Liver (tissue), 9 donors: Measurements from ENCODE around the gene FUT9. TPM values are rescaled to one million over a fixed set of nuclear protein-coding genes. Genes with fewer than 3 reads are reported as not detected.
"Not testable (repeated sequence)": the region's sequence is repeated elsewhere in the genome, so short reads cannot be mapped to it uniquely, and the experiment has no call there.

ENCODE experiments used
- DNase-seq: peaks from one replicate; pipeline ENCODE4 v3.0.0-alpha.2; 2017; ENCODE audit warnings: low spot score
- H3K27ac ChIP-seq, 2 donors: one replicate each; pipeline ENCODE4 v1.7.0; 2013; ENCODE audit warnings: inconsistent platforms in 2 of 2, low read length in 2 of 2, control low read depth in 1 of 2, low read depth in 1 of 2, mild to moderate bottlenecking in 1 of 2
- H3K27me3 ChIP-seq, 4 donors: one replicate each; pipeline versions ENCODE4 v1.6.1 to v1.7.0; 2013; ENCODE audit warnings: low read length in 3 of 4, inconsistent platforms in 1 of 4, mild to moderate bottlenecking in 1 of 4, moderate library complexity in 1 of 4; ENCODE audit not compliant: control insufficient read depth in 4 of 4, insufficient read depth in 4 of 4
- H3K36me3 ChIP-seq, 4 donors: one replicate each; pipeline versions ENCODE4 v1.6.1 to v1.7.0; 2013; ENCODE audit warnings: low read length in 3 of 4, mild to moderate bottlenecking in 3 of 4, low read depth in 1 of 4, moderate library complexity in 1 of 4; ENCODE audit not compliant: control insufficient read depth in 4 of 4, insufficient read depth in 3 of 4
- H3K4me1 ChIP-seq, 4 donors: one replicate each; pipeline versions ENCODE4 v1.6.1 to v1.7.0; 2013; ENCODE audit warnings: low read length in 3 of 4, mild to moderate bottlenecking in 3 of 4, moderate library complexity in 1 of 4; ENCODE audit not compliant: control insufficient read depth in 4 of 4, insufficient read depth in 4 of 4
- H3K4me3 ChIP-seq, 3 donors: one replicate each; pipeline versions ENCODE4 v1.6.1 to v1.7.0; 2013; ENCODE audit warnings: low read length in 3 of 3, control low read depth in 1 of 3, low read depth in 1 of 3, mild to moderate bottlenecking in 1 of 3
- H3K9ac ChIP-seq, 2 donors: one replicate each; pipeline ENCODE4 v1.7.0; 2013; ENCODE audit warnings: low read length in 2 of 2, mild to moderate bottlenecking in 2 of 2, moderate library complexity in 2 of 2, control low read depth in 1 of 2, low read depth in 1 of 2
- H3K9me3 ChIP-seq, 4 donors: one replicate each; pipeline versions ENCODE4 v1.6.1 to v1.7.0; 2013; ENCODE audit warnings: low read length in 3 of 4; ENCODE audit not compliant: control insufficient read depth in 4 of 4
- EGR1 ChIP-seq, 2 donors: IDR thresholded peaks; 2 replicates each; pipeline ENCODE4 v1.6.1; 2016 to 2018; ENCODE audit warnings: antibody characterized with exemption in 2 of 2, low read depth in 2 of 2
- FOXA1 ChIP-seq: IDR thresholded peaks from 2 replicates; pipeline ENCODE4 v1.6.1; 2016; ENCODE audit warnings: antibody characterized with exemption
- FOXA2 ChIP-seq: IDR thresholded peaks from 2 replicates; pipeline ENCODE4 v1.6.1; 2016; ENCODE audit warnings: antibody characterized with exemption
- GABPA ChIP-seq, 2 donors: IDR thresholded peaks in 1 of 2; conservative IDR thresholded peaks in 1 of 2; 2 replicates each; pipeline ENCODE4 v1.6.1; 2016; ENCODE audit warnings: antibody characterized with exemption in 2 of 2, mild to moderate bottlenecking in 1 of 2, moderate library complexity in 1 of 2
- HNF4A ChIP-seq, 2 donors: conservative IDR thresholded peaks; 2 replicates each; pipeline ENCODE4 v1.6.1; 2016; ENCODE audit warnings: antibody characterized with exemption in 2 of 2, mild to moderate bottlenecking in 2 of 2
- HNF4G ChIP-seq: IDR thresholded peaks from 2 replicates; pipeline ENCODE4 v1.6.1; 2016; ENCODE audit warnings: antibody characterized with exemption
- JUND ChIP-seq, 2 donors: IDR thresholded peaks; 2 replicates each; pipeline ENCODE4 v1.6.1; 2016; ENCODE audit warnings: antibody characterized with exemption in 2 of 2
- NR2F2 ChIP-seq: IDR thresholded peaks from 2 replicates; pipeline ENCODE4 v1.6.1; 2016; ENCODE audit warnings: antibody characterized with exemption
- RAD21 ChIP-seq, 2 donors: IDR thresholded peaks; 2 replicates each; pipeline ENCODE4 v1.6.1; 2016; ENCODE audit warnings: antibody characterized with exemption in 2 of 2, mild to moderate bottlenecking in 2 of 2
- RXRA ChIP-seq, 2 donors: IDR thresholded peaks; 2 replicates each; pipeline ENCODE4 v1.6.1; 2017 to 2018; ENCODE audit warnings: antibody characterized with exemption in 2 of 2, mild to moderate bottlenecking in 1 of 2
- SP1 ChIP-seq: IDR thresholded peaks from 2 replicates; pipeline ENCODE4 v1.6.1; 2018; ENCODE audit warnings: antibody characterized with exemption, mild to moderate bottlenecking
- TAF1 ChIP-seq: conservative IDR thresholded peaks from 2 replicates; pipeline ENCODE4 v1.6.1; 2016; ENCODE audit warnings: antibody characterized with exemption, mild to moderate bottlenecking
- YY1 ChIP-seq: IDR thresholded peaks from 2 replicates; pipeline ENCODE4 v1.6.1; 2016; ENCODE audit warnings: antibody characterized with exemption, mild to moderate bottlenecking
- WGBS: extraction: QIAGEN DNeasy Blood & Tissue Kit; methylation state at CpG from one replicate; pipeline ENCODE4 v1.1.7; 2013; 5-methylcytosine and 5-hydroxymethylcytosine counted together
- polyA plus RNA-seq, 2 donors: library from polyadenylated mRNA; stranded (reverse) in 1 of 2; unstranded in 1 of 2; fragments of 200-250 nt in 1 of 2; fragments of >200 nt in 1 of 2; fragmentation: Nextera tagmentation in 1 of 2; extraction: Ambion mirVana in 1 of 2; gene quantifications; one replicate each; pipeline versions ENCODE4 v1.2.1 to v1.2.3, GENCODE V29; 2013 to 2015
- total RNA-seq, 2 donors: library from RNA; depleted of rRNA; stranded (reverse); fragments of >200 nt; gene quantifications; one replicate each; pipeline ENCODE4 v1.2.3, GENCODE V29; 2014
- TF ChIP-seq, protein P1 (sequence below): IDR thresholded peaks from 2 replicates; pipeline ENCODE4 v1.6.1; 2016; ENCODE audit warnings: antibody characterized with exemption
- TF ChIP-seq, protein P2 (sequence below): IDR thresholded peaks from 2 replicates; pipeline ENCODE4 v1.6.1; 2016; ENCODE audit warnings: antibody characterized with exemption, mild to moderate bottlenecking
- TF ChIP-seq, protein P3 (sequence below): fragments of 150-350 bp; IDR thresholded peaks from 2 replicates; pipeline ENCODE4 v1.5.1; 2017; ENCODE audit warnings: improper control_type of control experiment, low read depth, low read length; ENCODE audit not compliant: missing input control
- donor health status: healthy.
- donor health status: healthy.
- donor health status: healthy.
- donor health status: healthy.
- donor health status: healthy.

FUT9 gene
- total and polyA plus RNA-seq, 4 donors = not detected

DNA sequence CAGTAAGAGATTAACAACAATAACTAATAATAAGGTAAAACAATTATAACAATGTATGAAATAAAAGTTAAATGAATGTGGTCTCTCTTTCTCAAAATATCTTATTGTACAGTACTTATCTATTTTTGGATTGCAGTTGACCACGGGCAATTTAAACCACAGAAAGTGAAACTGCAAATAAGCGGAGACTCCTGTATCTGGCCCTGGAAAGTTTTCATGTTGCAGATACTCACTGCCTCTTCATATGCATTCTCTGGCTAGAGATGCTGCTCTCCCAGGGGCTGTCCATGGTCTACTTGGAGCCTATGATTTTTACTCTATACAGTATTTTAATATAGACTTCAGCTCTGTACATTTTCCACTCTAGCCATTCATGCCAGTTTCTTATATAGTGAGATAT lies 230.8 kb downstream of the FUT9 start (continued):
- TF ChIP-seq RAD21 (IDR thresholded peaks at IDR 0.05) (no peak), FOXA2 (no peak)

DNA sequence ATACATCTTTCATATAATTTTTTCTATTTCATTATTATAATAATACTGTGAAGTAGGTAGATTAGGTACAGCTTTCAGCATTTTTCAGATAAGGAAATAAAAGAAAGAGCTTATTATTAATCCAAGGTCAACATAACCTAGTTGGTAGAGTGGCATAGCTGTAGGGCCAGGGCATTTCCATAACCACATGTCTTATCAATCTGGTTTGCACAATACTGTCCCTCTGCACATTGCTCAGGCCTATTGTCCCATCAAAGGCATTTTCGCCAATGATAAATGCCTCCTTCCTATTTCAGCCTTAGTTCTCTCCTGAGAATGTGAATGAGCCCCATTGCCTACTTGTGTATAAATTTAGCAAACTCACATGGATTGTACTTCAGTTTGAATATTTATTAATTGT lies 234.0 kb downstream of the FUT9 start:
- no peaks in the 10 kb centered on the region for H3K36me3 ChIP-seq
- no peak overlapping the region for H3K9ac ChIP-seq
- TF ChIP-seq, protein P1, sequence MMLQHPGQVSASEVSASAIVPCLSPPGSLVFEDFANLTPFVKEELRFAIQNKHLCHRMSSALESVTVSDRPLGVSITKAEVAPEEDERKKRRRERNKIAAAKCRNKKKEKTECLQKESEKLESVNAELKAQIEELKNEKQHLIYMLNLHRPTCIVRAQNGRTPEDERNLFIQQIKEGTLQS = no peak
- TF ChIP-seq HNF4G (no peak), JUND (IDR thresholded peaks at IDR 0.05) (no peak), HNF4A (conservative IDR thresholded peaks at IDR 0.05) (no peak), YY1 (no peak), FOXA2 (no peak), RXRA (IDR thresholded peaks at IDR 0.05) (no peak), RAD21 (IDR thresholded peaks at IDR 0.05) (no peak), SP1 (no peak), TAF1 (no peak)
- TF ChIP-seq, protein P2, sequence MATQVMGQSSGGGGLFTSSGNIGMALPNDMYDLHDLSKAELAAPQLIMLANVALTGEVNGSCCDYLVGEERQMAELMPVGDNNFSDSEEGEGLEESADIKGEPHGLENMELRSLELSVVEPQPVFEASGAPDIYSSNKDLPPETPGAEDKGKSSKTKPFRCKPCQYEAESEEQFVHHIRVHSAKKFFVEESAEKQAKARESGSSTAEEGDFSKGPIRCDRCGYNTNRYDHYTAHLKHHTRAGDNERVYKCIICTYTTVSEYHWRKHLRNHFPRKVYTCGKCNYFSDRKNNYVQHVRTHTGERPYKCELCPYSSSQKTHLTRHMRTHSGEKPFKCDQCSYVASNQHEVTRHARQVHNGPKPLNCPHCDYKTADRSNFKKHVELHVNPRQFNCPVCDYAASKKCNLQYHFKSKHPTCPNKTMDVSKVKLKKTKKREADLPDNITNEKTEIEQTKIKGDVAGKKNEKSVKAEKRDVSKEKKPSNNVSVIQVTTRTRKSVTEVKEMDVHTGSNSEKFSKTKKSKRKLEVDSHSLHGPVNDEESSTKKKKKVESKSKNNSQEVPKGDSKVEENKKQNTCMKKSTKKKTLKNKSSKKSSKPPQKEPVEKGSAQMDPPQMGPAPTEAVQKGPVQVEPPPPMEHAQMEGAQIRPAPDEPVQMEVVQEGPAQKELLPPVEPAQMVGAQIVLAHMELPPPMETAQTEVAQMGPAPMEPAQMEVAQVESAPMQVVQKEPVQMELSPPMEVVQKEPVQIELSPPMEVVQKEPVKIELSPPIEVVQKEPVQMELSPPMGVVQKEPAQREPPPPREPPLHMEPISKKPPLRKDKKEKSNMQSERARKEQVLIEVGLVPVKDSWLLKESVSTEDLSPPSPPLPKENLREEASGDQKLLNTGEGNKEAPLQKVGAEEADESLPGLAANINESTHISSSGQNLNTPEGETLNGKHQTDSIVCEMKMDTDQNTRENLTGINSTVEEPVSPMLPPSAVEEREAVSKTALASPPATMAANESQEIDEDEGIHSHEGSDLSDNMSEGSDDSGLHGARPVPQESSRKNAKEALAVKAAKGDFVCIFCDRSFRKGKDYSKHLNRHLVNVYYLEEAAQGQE = no peak
- TF ChIP-seq, protein P3, sequence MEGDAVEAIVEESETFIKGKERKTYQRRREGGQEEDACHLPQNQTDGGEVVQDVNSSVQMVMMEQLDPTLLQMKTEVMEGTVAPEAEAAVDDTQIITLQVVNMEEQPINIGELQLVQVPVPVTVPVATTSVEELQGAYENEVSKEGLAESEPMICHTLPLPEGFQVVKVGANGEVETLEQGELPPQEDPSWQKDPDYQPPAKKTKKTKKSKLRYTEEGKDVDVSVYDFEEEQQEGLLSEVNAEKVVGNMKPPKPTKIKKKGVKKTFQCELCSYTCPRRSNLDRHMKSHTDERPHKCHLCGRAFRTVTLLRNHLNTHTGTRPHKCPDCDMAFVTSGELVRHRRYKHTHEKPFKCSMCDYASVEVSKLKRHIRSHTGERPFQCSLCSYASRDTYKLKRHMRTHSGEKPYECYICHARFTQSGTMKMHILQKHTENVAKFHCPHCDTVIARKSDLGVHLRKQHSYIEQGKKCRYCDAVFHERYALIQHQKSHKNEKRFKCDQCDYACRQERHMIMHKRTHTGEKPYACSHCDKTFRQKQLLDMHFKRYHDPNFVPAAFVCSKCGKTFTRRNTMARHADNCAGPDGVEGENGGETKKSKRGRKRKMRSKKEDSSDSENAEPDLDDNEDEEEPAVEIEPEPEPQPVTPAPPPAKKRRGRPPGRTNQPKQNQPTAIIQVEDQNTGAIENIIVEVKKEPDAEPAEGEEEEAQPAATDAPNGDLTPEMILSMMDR = no peak
- no peak overlapping the region for H3K27ac ChIP-seq
- no peaks in the 10 kb centered on the region for H3K9me3 ChIP-seq
- DNase-seq = no peak
- no peaks in the 10 kb centered on the region for H3K27me3 ChIP-seq
- H3K4me3 ChIP-seq = no peak overlapping the region
- H3K4me1 ChIP-seq = no peaks in the 10 kb centered on the region
- WGBS = 85% methylated on average over 1 of the region's 1 CpG

DNA sequence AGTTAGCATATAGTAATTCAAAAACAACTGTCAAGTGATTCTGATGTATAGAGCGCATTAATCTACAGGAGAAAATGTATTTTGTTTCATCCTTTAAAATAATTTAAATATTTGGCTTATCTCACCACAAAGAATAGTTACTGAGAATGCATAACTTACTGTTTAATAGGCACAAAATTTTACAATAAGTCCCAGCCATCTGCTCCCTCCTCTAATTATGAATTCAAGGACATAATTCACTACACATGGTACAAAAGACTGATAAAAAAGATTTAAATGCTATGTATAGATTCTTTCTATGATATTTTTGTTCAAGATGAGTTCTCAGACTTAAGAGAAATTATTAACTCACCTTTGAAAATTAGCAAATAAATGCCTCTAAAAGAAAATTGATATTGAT lies 242.0 kb downstream of the FUT9 start:
- no peaks in the 10 kb centered on the region for H3K27me3 ChIP-seq
- 88% methylated on average over 1 of the region's 1 CpG for WGBS

DNA sequence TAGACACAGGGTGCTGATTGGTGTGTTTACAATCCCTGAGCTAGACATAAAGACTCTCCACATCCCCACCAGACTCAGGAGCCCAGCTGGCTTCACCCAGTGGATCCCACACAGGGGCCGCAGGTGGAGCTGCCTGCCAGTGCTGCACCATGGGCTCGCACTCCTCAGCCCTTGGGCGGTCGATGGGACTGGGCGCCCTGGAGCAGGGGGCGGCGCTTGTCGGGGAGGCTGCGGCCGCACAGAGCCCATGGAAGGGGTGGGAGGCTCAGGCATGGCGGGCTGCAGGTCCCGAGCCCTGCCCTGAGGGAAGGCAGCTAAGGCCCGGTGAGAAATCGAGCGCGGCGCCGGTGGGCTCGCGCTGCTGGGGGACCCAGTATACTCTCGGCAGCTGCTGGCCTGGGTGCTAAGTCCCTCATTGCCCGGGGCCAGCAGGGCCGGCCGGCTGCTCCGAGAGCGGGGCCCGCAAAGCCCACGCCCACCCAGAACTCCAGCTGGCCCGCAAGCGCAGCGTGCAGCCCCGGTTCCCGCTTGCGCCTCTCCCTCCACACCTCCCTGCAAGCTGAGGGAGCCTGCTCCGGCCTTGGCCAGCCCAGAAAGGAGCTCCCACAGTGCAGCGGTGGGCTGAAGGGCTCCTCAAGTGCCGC lies 245.1 kb downstream of the FUT9 start:
- not testable (repeated sequence) for H3K27me3 ChIP-seq, H3K9me3 ChIP-seq, H3K27ac ChIP-seq, DNase-seq, H3K4me3 ChIP-seq, H3K36me3 ChIP-seq, H3K9ac ChIP-seq, H3K4me1 ChIP-seq
- 91% methylated on average over 37 of the region's 37 CpGs for WGBS

More for the DNA sequence above, 242.0 kb downstream of the FUT9 start:
- TF ChIP-seq TAF1 = no peak
- TF ChIP-seq, protein P2 = no peak
- TF ChIP-seq NR2F2 = no peak
- no peak for TF ChIP-seq HNF4A (conservative IDR thresholded peaks at IDR 0.05)
- TF ChIP-seq JUND (IDR thresholded peaks at IDR 0.05) = no peak
- TF ChIP-seq, protein P1 = no peak
- TF ChIP-seq SP1 = no peak
- no peak for TF ChIP-seq GABPA (IDR thresholded peaks at IDR 0.05 in 1 of 2, conservative IDR thresholded peaks at IDR 0.05 in 1 of 2)
- TF ChIP-seq FOXA2 = no peak
- TF ChIP-seq EGR1 (IDR thresholded peaks at IDR 0.05; ENCODE audit: low read depth in 2 of 2) = no peak
- no peak for TF ChIP-seq FOXA1
- TF ChIP-seq YY1 = no peak
- DNase-seq = no peak
- Histone ChIP-seq H3K36me3 (peaks cover 0 to 2% (median 0%) of the 10 kb centered on the region in 4 donors), H3K9ac (no peak overlapping the region), H3K9me3 (no peaks in the 10 kb centered on the region), H3K27ac (no peak overlapping the region), H3K4me3 (no peak overlapping the region), H3K4me1 (no peaks in the 10 kb centered on the region)
